Central memory CD8-positive, alpha-beta T cell (primary cell): Measurements from ENCODE around the gene BHLHA15.

Source experiments
- ATAC-seq: fragments of 150-1000 bp; cut with Tn5 transposase; replicated peaks from 2 replicates; pipeline ENCODE4 v1.10.0; 2022; ENCODE audit warnings: mild to moderate bottlenecking, moderate FRiP score, moderate number of reproducible peaks; ENCODE audit not compliant: poor library complexity, severe bottlenecking; ENCODE audit errors: extremely low read depth
- DNase-seq, 2 donors: peaks; one replicate each; pipeline ENCODE4 v3.0.0; 2021; ENCODE audit warnings: low spot score in 2 of 2
- H3K27ac Mint-ChIP-seq: one replicate; pipeline ENCODE4 v1.8.0; 2022; ENCODE audit warnings: low read depth, mild to moderate bottlenecking, moderate library complexity, mixed read lengths
- H3K27me3 Mint-ChIP-seq: one replicate; pipeline ENCODE4 v1.8.0; 2022; ENCODE audit warnings: mixed read lengths
- H3K36me3 Mint-ChIP-seq: one replicate; pipeline ENCODE4 v1.8.0; 2022; ENCODE audit warnings: mild to moderate bottlenecking, moderate library complexity, mixed read lengths; ENCODE audit not compliant: insufficient read depth
- H3K4me1 Mint-ChIP-seq: one replicate; pipeline ENCODE4 v1.8.0; 2022; ENCODE audit warnings: mixed read lengths
- H3K4me3 Mint-ChIP-seq: one replicate; pipeline ENCODE4 v1.8.0; 2022; ENCODE audit warnings: mild to moderate bottlenecking, moderate library complexity, mixed read lengths
- H3K9me3 Mint-ChIP-seq: one replicate; pipeline ENCODE4 v1.8.0; 2022; ENCODE audit warnings: mixed read lengths

Gene BHLHA15

GRCh38 chr7:98211221-98211675 is at the start of gene BHLHA15:
Gene BHLHA15 (plus strand): TSS chr7:98211439. CDS start chr7:98212310, 871 bp downstream.
- no peaks in the 10 kb centered on the region for H3K9me3 Mint-ChIP-seq

GRCh38 chr7:98162758-98163157 is 48.5 kb upstream of the BHLHA15 start:
- Mint-ChIP-seq H3K36me3 (peaks cover 8% of the 10 kb centered on the region), H3K27ac (no peak overlapping the region), H3K4me3 (no peak overlapping the region), H3K4me1 (peaks cover 16% of the 10 kb centered on the region), H3K9me3 (no peaks in the 10 kb centered on the region), H3K27me3 (no peaks in the 10 kb centered on the region)
- ATAC-seq (no peak), DNase-seq (no peak)

More at GRCh38 chr7:98211221-98211675, at the start of gene BHLHA15:
- Mint-ChIP-seq H3K4me3 (peak within 1 kb of the TSS; percentile 52), H3K27ac (no peak within 1 kb of the TSS), H3K27me3 (no peaks in the 10 kb centered on the region), H3K36me3 (peaks cover 10% of the 10 kb centered on the region), H3K4me1 (no peaks in the 10 kb centered on the region)
- ATAC-seq, result no peak
- no peak for DNase-seq

- H3K4me3 Mint-ChIP-seq, result no peak overlapping the region
- no peak overlapping the region for H3K27ac Mint-ChIP-seq
- DNase-seq (no peak), ATAC-seq (no peak)
- peaks cover 9% of the 10 kb centered on the region for H3K36me3 Mint-ChIP-seq
- H3K27me3 Mint-ChIP-seq, result no peaks in the 10 kb centered on the region
- H3K9me3 Mint-ChIP-seq, result no peaks in the 10 kb centered on the region
- H3K4me1 Mint-ChIP-seq, result peaks cover 20% of the 10 kb centered on the region
These were observed 48.0 kb upstream of the BHLHA15 start for GRCh38 chr7:98163269-98163668.

- no peaks in the 10 kb centered on the region for H3K27me3 Mint-ChIP-seq
- H3K27ac Mint-ChIP-seq, result no peak overlapping the region
- H3K9me3 Mint-ChIP-seq, result no peaks in the 10 kb centered on the region
- H3K36me3 Mint-ChIP-seq, result peaks cover 9% of the 10 kb centered on the region
- no peak overlapping the region for H3K4me3 Mint-ChIP-seq
- ATAC-seq, result no peak
- peaks cover 20% of the 10 kb centered on the region for H3K4me1 Mint-ChIP-seq
- no peak for DNase-seq
These were observed 47.3 kb upstream of the BHLHA15 start for GRCh38 chr7:98163704-98164494.

GRCh38 chr7:98165827-98166667 is 45.2 kb upstream of the BHLHA15 start:
- ATAC-seq (no peak), DNase-seq (peak in 1 of 2 donors; percentile 23)
- Mint-ChIP-seq H3K27me3 (no peaks in the 10 kb centered on the region), H3K27ac (no peak overlapping the region), H3K9me3 (no peaks in the 10 kb centered on the region), H3K4me3 (no peak overlapping the region), H3K4me1 (peaks cover 15% of the 10 kb centered on the region), H3K36me3 (peaks cover 2% of the 10 kb centered on the region)

- no peak for ATAC-seq
- H3K27ac Mint-ChIP-seq, result no peak overlapping the region
These were observed 44.6 kb upstream of the BHLHA15 start for GRCh38 chr7:98166668-98166970.

GRCh38 chr7:98167653-98168052 is 43.6 kb upstream of the BHLHA15 start:
- ATAC-seq, result no peak
- Mint-ChIP-seq H3K27ac (peak overlapping the region; percentile 80), H3K36me3 (peaks cover 14% of the 10 kb centered on the region), H3K4me3 (no peak overlapping the region), H3K9me3 (no peaks in the 10 kb centered on the region), H3K27me3 (no peaks in the 10 kb centered on the region), H3K4me1 (peaks cover 15% of the 10 kb centered on the region)
- DNase-seq, result no peak

More at GRCh38 chr7:98166668-98166970, 44.6 kb upstream of the BHLHA15 start:
- Mint-ChIP-seq H3K36me3 (peaks cover 6% of the 10 kb centered on the region), H3K4me1 (peaks cover 15% of the 10 kb centered on the region), H3K27me3 (no peaks in the 10 kb centered on the region), H3K9me3 (no peaks in the 10 kb centered on the region), H3K4me3 (no peak overlapping the region)
- DNase-seq, result no peak

- peak overlapping the region; percentile 80 for H3K27ac Mint-ChIP-seq
- H3K4me3 Mint-ChIP-seq, result no peak overlapping the region
- H3K36me3 Mint-ChIP-seq, result peaks cover 18% of the 10 kb centered on the region
- no peak for ATAC-seq
- no peaks in the 10 kb centered on the region for H3K27me3 Mint-ChIP-seq
- DNase-seq, result peak; percentile 25 to 38
- H3K9me3 Mint-ChIP-seq, result no peaks in the 10 kb centered on the region
- H3K4me1 Mint-ChIP-seq, result peaks cover 15% of the 10 kb centered on the region
These were observed 42.9 kb upstream of the BHLHA15 start for GRCh38 chr7:98168181-98168903.

- Mint-ChIP-seq H3K27ac (no peak overlapping the region), H3K36me3 (peaks cover 20% of the 10 kb centered on the region)
- no peak for DNase-seq
These were observed 42.2 kb upstream of the BHLHA15 start for GRCh38 chr7:98168904-98169621.

GRCh38 chr7:98170966-98171365 is 40.3 kb upstream of the BHLHA15 start:
- Mint-ChIP-seq H3K36me3 (peaks cover 20% of the 10 kb centered on the region), H3K9me3 (no peaks in the 10 kb centered on the region), H3K27ac (peak overlapping the region; percentile 55), H3K27me3 (no peaks in the 10 kb centered on the region), H3K4me3 (no peak overlapping the region), H3K4me1 (peaks cover 13% of the 10 kb centered on the region)
- DNase-seq (no peak), ATAC-seq (no peak)

More at GRCh38 chr7:98168904-98169621, 42.2 kb upstream of the BHLHA15 start:
- H3K4me3 Mint-ChIP-seq, result no peak overlapping the region
- no peaks in the 10 kb centered on the region for H3K27me3 Mint-ChIP-seq
- H3K9me3 Mint-ChIP-seq, result no peaks in the 10 kb centered on the region
- H3K4me1 Mint-ChIP-seq, result peaks cover 15% of the 10 kb centered on the region
- ATAC-seq, result no peak

GRCh38 chr7:98171449-98171848 is 39.8 kb upstream of the BHLHA15 start:
- DNase-seq (no peak), ATAC-seq (no peak)
- H3K4me1 Mint-ChIP-seq, result peaks cover 10% of the 10 kb centered on the region
- no peak overlapping the region for H3K27ac Mint-ChIP-seq
- H3K4me3 Mint-ChIP-seq, result no peak overlapping the region
- H3K9me3 Mint-ChIP-seq, result no peaks in the 10 kb centered on the region
- H3K27me3 Mint-ChIP-seq, result no peaks in the 10 kb centered on the region
- peaks cover 22% of the 10 kb centered on the region for H3K36me3 Mint-ChIP-seq
